Activated CD4-positive, CD25-positive, alpha-beta regulatory T cell treated with anti-CD3 and anti-CD28 coated beads, Interleukin-2, amount 50 U/mL, for 72 hours (primary cell): ENCODE results near the gene SEMA4A.
A peak's percentile ranks its signal among the peaks of the same experiment; 100 is the strongest.
"Not testable (repeated sequence)": the region's sequence is repeated elsewhere in the genome, so short reads cannot be mapped to it uniquely, and the experiment has no call there.

Experiments used
- DNase-seq: peaks from one replicate; pipeline ENCODE4 v3.0.0; 2021

Gene SEMA4A

GRCh38 chr1:156119503-156120209 lies 33.7 kb upstream of the SEMA4A start:
- no peak for DNase-seq

GRCh38 chr1:156120318-156120717 lies 33.1 kb upstream of the SEMA4A start:
- no peak for DNase-seq

- DNase-seq, result not testable (repeated sequence)
Observed at GRCh38 chr1:156121005-156121404, 32.4 kb upstream of the SEMA4A start.

GRCh38 chr1:156121457-156121856 lies 31.9 kb upstream of the SEMA4A start:
- DNase-seq, result no peak

- no peak for DNase-seq
Observed at GRCh38 chr1:156122086-156122485, 31.3 kb upstream of the SEMA4A start.

GRCh38 chr1:156122519-156123355 lies 30.6 kb upstream of the SEMA4A start:
- no peak for DNase-seq

GRCh38 chr1:156123356-156124196 lies 29.8 kb upstream of the SEMA4A start:
- DNase-seq, result peak; percentile 60

GRCh38 chr1:156124557-156125483 lies 28.6 kb upstream of the SEMA4A start:
- DNase-seq, result no peak

GRCh38 chr1:156125544-156125943 lies 27.8 kb upstream of the SEMA4A start:
- not testable (repeated sequence) for DNase-seq

- peak; percentile 63 for DNase-seq
Observed at GRCh38 chr1:156126043-156126629, 27.2 kb upstream of the SEMA4A start.

GRCh38 chr1:156126630-156127534 lies 26.5 kb upstream of the SEMA4A start:
- peak; percentile 75 for DNase-seq

GRCh38 chr1:156128308-156128653 lies 25.1 kb upstream of the SEMA4A start:
- no peak for DNase-seq

- no peak for DNase-seq
Observed at GRCh38 chr1:156128654-156129597, 24.5 kb upstream of the SEMA4A start.

GRCh38 chr1:156129687-156130577 lies 23.5 kb upstream of the SEMA4A start:
- peak; percentile 87 for DNase-seq

GRCh38 chr1:156130578-156130942 lies 22.8 kb upstream of the SEMA4A start:
- no peak for DNase-seq

- no peak for DNase-seq
Observed at GRCh38 chr1:156134716-156135435, 18.5 kb upstream of the SEMA4A start.

GRCh38 chr1:156135930-156136871 lies 17.2 kb upstream of the SEMA4A start:
- no peak for DNase-seq
